Endodermal cell (in vitro differentiated cells): ENCODE measurements around the gene FMNL2. TPM values are rescaled to one million over a fixed set of nuclear protein-coding genes. Genes with fewer than 3 reads are reported as not detected.

Experiments used
- DNase-seq: peaks from one replicate; pipeline ENCODE4 v3.0.0-alpha.2; 2017
- H3K27ac ChIP-seq: 2 replicates; pipeline ENCODE4 v1.5.1; 2013; ENCODE audit warnings: mild to moderate bottlenecking, low read depth, low read length, moderate library complexity
- H3K27me3 ChIP-seq: 2 replicates; pipeline ENCODE4 v1.6.1; 2013; ENCODE audit warnings: mild to moderate bottlenecking, low read length, moderate library complexity; ENCODE audit not compliant: insufficient read depth, control insufficient read depth, poor library complexity, severe bottlenecking
- H3K36me3 ChIP-seq: 2 replicates; pipeline ENCODE4 v1.7.0; 2013; ENCODE audit warnings: mild to moderate bottlenecking, low read length, moderate library complexity; ENCODE audit not compliant: control insufficient read depth, insufficient read depth
- H3K4me1 ChIP-seq: one replicate; pipeline ENCODE4 v1.7.0; 2013; ENCODE audit warnings: low read length; ENCODE audit not compliant: control insufficient read depth, insufficient read depth
- H3K4me3 ChIP-seq: 2 replicates; pipeline ENCODE4 v1.5.1; 2013; ENCODE audit warnings: mild to moderate bottlenecking, low read length, moderate library complexity
- H3K9ac ChIP-seq: 2 replicates; pipeline ENCODE4 v1.6.1; 2013; ENCODE audit warnings: mild to moderate bottlenecking, low read length, moderate library complexity; ENCODE audit not compliant: poor library complexity, severe bottlenecking; ENCODE audit errors: extremely low read depth
- H3K9me3 ChIP-seq: 2 replicates; pipeline ENCODE4 v1.6.1; 2013; ENCODE audit warnings: mild to moderate bottlenecking, low read length, moderate library complexity; ENCODE audit not compliant: control insufficient read depth
- H3K27ac Mint-ChIP-seq: 2 replicates; pipeline ENCODE4 v1.8.0; 2020; ENCODE audit warnings: mixed read lengths
- H3K27me3 Mint-ChIP-seq: 2 replicates; pipeline ENCODE4 v1.8.0; 2021; ENCODE audit warnings: mild to moderate bottlenecking, mixed read lengths; ENCODE audit not compliant: insufficient read depth
- H3K36me3 Mint-ChIP-seq: 2 replicates; pipeline ENCODE4 v1.8.0; 2020; ENCODE audit warnings: low read depth, mixed read lengths
- H3K4me1 Mint-ChIP-seq: 2 replicates; pipeline ENCODE4 v1.8.0; 2020; ENCODE audit warnings: mixed read lengths
- H3K4me3 Mint-ChIP-seq: 2 replicates; pipeline ENCODE4 v1.8.0; 2020; ENCODE audit warnings: mild to moderate bottlenecking, moderate library complexity, mixed read lengths
- H3K9me3 Mint-ChIP-seq: 2 replicates; pipeline ENCODE4 v1.8.0; 2020; ENCODE audit warnings: mild to moderate bottlenecking, mixed read lengths
- WGBS, 2 experiments: methylation state at CpG; one replicate each; pipeline versions ENCODE4 v1.1.5 to v1.1.7; 2013; ENCODE audit warnings: missing lambda C conversion rate in 2 of 2, mixed read lengths in 1 of 2; ENCODE audit not compliant: insufficient coverage in 1 of 2, insufficient read length in 1 of 2; 5-methylcytosine and 5-hydroxymethylcytosine counted together
- total RNA-seq, 2 donors: library from RNA; stranded (reverse); fragmentation: NEBNext Ultra II Directional in 1 of 2; extraction: Animal tissue kit (Norgen Biotek cat#: 25700) in 1 of 2; gene quantifications; 2 replicates in 1 of 2; 3 replicates in 1 of 2; pipeline ENCODE4 v1.2.1, GENCODE V29; 2021
- TF ChIP-seq, protein P1 (sequence below): fragments of 200-600 bp; sonication (generic); conservative IDR thresholded peaks from 2 replicates; pipeline ENCODE4 v1.5.0; 2021; ENCODE audit warnings: antibody characterized with exemption, mild to moderate bottlenecking

The FMNL2 gene
- total RNA-seq, 2 donors from 2014 or later = 49.4 to 51.8 TPM

DNA sequence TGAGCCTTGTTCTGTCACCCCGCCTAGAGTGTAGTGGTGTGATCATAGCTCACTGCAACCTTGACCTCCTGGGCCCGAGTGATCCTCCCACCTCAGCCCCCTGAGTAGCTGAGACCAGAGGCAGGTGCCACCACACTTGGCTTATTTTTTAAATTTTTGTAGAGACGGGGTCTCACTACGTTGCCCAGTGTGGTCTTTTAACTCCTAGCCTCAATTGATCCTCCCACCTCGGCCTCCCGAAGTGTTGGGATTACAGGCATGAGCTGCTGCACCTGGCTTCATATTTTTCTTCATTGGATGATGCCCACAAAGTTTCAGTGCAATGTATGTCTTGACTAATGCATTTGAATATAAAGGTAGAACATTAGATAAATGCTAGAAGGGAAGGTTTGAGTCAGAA lies 120.8 kb downstream of the FMNL2 start:
- Histone ChIP-seq H3K9me3 (no peaks in the 10 kb centered on the region), H3K4me3 (no peak overlapping the region), H3K27me3 (no peaks in the 10 kb centered on the region), H3K4me1 (peaks cover 24% of the 10 kb centered on the region), H3K27ac (no peak overlapping the region), H3K36me3 (no peaks in the 10 kb centered on the region), H3K9ac (no peak overlapping the region)
- Mint-ChIP-seq H3K9me3 (no peaks in the 10 kb centered on the region), H3K4me3 (no peak overlapping the region), H3K27ac (no peak overlapping the region), H3K4me1 (peaks cover 48% of the 10 kb centered on the region), H3K36me3 (no peaks in the 10 kb centered on the region), H3K27me3 (no peaks in the 10 kb centered on the region)
- TF ChIP-seq, protein P1, sequence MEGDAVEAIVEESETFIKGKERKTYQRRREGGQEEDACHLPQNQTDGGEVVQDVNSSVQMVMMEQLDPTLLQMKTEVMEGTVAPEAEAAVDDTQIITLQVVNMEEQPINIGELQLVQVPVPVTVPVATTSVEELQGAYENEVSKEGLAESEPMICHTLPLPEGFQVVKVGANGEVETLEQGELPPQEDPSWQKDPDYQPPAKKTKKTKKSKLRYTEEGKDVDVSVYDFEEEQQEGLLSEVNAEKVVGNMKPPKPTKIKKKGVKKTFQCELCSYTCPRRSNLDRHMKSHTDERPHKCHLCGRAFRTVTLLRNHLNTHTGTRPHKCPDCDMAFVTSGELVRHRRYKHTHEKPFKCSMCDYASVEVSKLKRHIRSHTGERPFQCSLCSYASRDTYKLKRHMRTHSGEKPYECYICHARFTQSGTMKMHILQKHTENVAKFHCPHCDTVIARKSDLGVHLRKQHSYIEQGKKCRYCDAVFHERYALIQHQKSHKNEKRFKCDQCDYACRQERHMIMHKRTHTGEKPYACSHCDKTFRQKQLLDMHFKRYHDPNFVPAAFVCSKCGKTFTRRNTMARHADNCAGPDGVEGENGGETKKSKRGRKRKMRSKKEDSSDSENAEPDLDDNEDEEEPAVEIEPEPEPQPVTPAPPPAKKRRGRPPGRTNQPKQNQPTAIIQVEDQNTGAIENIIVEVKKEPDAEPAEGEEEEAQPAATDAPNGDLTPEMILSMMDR = no peak
- no peak for DNase-seq
- 95 to 100% methylated on average over 2 to 6 of the region's 6 CpGs for WGBS, 2 experiments

DNA sequence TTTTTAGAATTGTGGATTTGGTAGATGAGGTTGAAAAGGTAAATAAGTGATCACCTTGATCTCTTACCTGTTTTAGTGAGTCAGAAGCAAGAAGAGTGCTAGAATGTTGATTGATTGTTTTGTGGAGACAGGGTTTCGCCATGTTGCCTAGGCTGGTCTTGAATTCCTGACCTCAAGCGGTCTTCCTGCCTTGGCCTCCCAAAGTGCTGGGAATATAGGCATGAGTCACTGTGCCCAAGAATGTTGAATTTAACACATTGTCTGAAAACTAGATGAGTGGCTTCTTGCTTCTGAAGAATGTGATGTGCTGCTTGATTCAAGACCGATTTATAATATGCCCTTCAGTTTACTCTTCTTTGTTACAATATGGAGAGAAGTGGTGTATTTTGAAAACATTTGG lies 121.3 kb downstream of the FMNL2 start:
- WGBS, 2 experiments = 89 to 93% methylated on average over 2 to 3 of the region's 3 CpGs
- Mint-ChIP-seq H3K9me3 (no peaks in the 10 kb centered on the region), H3K27ac (no peak overlapping the region)

DNA sequence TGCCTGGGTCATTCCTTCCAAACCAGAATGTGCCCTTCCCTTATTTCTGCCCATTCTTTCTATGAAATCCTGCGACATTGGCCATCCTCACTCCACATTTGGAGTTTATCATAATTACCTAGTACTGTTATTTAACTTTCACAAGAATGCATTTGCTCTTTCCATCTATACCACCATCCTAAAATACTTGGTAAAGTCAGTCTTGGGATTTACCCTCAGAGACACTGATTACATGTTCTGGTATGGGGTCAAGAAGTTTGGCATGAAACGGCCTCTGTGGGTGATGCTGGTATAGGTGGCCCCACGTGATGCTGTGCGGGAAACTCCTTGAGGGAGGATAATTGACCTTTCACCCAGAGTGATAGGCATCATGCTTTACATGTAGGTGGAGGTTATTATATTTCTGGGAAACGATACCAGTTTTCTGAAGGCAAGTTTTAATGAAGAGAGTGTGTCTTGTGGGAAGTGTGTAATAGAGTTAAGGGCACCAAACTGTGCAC lies 123.5 kb downstream of the FMNL2 start:
- Histone ChIP-seq H3K27ac (no peak overlapping the region), H3K4me3 (no peak overlapping the region), H3K36me3 (no peaks in the 10 kb centered on the region), H3K27me3 (no peaks in the 10 kb centered on the region), H3K9ac (no peak overlapping the region), H3K9me3 (no peaks in the 10 kb centered on the region), H3K4me1 (peaks cover 17% of the 10 kb centered on the region)
- Mint-ChIP-seq H3K9me3 (no peaks in the 10 kb centered on the region), H3K4me3 (no peak overlapping the region), H3K4me1 (peaks cover 35% of the 10 kb centered on the region), H3K27me3 (no peaks in the 10 kb centered on the region), H3K27ac (no peak overlapping the region), H3K36me3 (no peaks in the 10 kb centered on the region)
- DNase-seq = no peak
- 84 to 87% methylated on average over 5 of the region's 5 CpGs for WGBS, 2 experiments
- TF ChIP-seq, protein P1 = no peak

More for the DNA sequence above, 121.3 kb downstream of the FMNL2 start:
- H3K9ac ChIP-seq = no peak overlapping the region
- H3K9me3 ChIP-seq = no peaks in the 10 kb centered on the region
- no peaks in the 10 kb centered on the region for H3K27me3 ChIP-seq
- H3K27me3 Mint-ChIP-seq = no peaks in the 10 kb centered on the region
- no peaks in the 10 kb centered on the region for H3K36me3 Mint-ChIP-seq
- no peak overlapping the region for H3K4me3 ChIP-seq
- H3K4me1 ChIP-seq = peaks cover 24% of the 10 kb centered on the region
- H3K27ac ChIP-seq = no peak overlapping the region
- no peaks in the 10 kb centered on the region for H3K36me3 ChIP-seq
- TF ChIP-seq, protein P1 = no peak
- DNase-seq = no peak
- peaks cover 47% of the 10 kb centered on the region for H3K4me1 Mint-ChIP-seq
- no peak overlapping the region for H3K4me3 Mint-ChIP-seq
